Muscle of leg (tissue), 11 donors: ENCODE data around the gene VGF. TPM values are rescaled to one million over a fixed set of nuclear protein-coding genes. Genes with fewer than 3 reads are reported as not detected.
"Not testable (repeated sequence)": the region's sequence is repeated elsewhere in the genome, so short reads cannot be mapped to it uniquely, and the experiment has no call there.

Source experiments
- DNase-seq: peaks from one replicate; pipeline ENCODE4 v3.0.0; 2013
- H3K27ac ChIP-seq: one replicate; pipeline ENCODE4 v1.5.1; 2013; ENCODE audit warnings: mild to moderate bottlenecking, low read length, control low read depth
- H3K27me3 ChIP-seq: one replicate; pipeline ENCODE4 v1.6.1; 2013; ENCODE audit warnings: low read length; ENCODE audit not compliant: control insufficient read depth, insufficient read depth
- H3K36me3 ChIP-seq: one replicate; pipeline ENCODE4 v1.6.1; 2013; ENCODE audit warnings: low read length; ENCODE audit not compliant: control insufficient read depth, insufficient read depth
- H3K4me1 ChIP-seq: one replicate; pipeline ENCODE4 v1.6.1; 2013; ENCODE audit warnings: low read length; ENCODE audit not compliant: control insufficient read depth, insufficient read depth
- H3K4me3 ChIP-seq: one replicate; pipeline ENCODE4 v1.5.1; 2013; ENCODE audit warnings: low read length, control low read depth
- H3K9me3 ChIP-seq: replicated peaks from 2 replicates; pipeline ENCODE4 v1.6.1; 2013; ENCODE audit warnings: low read depth, low read length; ENCODE audit not compliant: control insufficient read depth
- WGBS: methylation state at CpG from one replicate; pipeline ENCODE4 v1.1.5; 2013; ENCODE audit warnings: missing lambda C conversion rate; ENCODE audit not compliant: insufficient coverage; 5-methylcytosine and 5-hydroxymethylcytosine counted together
- polyA plus RNA-seq, 8 donors: library from polyadenylated mRNA; unstranded; fragments of 120-200 nt; gene quantifications; one replicate each; pipeline versions ENCODE4 v1.2.1 to v1.2.3, GENCODE V29; 2013; ENCODE audit warnings: inconsistent platforms in 1 of 8, low replicate concordance in 1 of 8; ENCODE audit not compliant: insufficient read length in 8 of 8, insufficient read depth in 1 of 8
- total RNA-seq: library from RNA; stranded (reverse); fragments of 120-200 nt; gene quantifications from one replicate; pipeline ENCODE4 v1.2.4, GENCODE V29; 2013

VGF gene
- total and polyA plus RNA-seq, 9 donors = 0.08 TPM; not detected in 8

- Histone ChIP-seq H3K4me1 (peaks cover 28% of the 10 kb centered on the region), H3K9me3 (no peaks in the 10 kb centered on the region), H3K36me3 (no peaks in the 10 kb centered on the region), H3K27me3 (no peaks in the 10 kb centered on the region), H3K27ac (no peak overlapping the region), H3K4me3 (no peak overlapping the region)
- no peak for DNase-seq
- WGBS = 64% methylated on average over 6 of the region's 10 CpGs
Measured at GRCh38 chr7:101116898-101117297, 48.5 kb downstream of the VGF start.

DNA sequence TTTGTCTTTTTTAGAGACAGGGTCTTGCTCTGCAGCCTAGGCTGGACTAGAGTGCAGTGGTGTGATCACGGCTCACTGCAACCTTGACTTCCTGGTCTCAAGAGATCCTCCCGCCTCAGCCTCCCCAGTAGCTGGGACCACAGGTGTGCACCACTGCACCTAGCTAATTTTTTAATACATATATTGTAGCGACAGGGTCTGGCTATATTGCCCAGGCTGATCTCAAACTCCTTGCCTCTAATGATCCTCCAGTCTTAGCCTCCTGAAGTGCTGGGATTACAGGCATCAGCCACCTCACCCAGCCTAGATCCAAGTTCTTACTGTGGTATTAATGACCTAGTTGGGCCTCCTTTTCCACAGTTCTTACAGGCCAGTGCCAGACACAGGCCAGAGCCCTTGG, 50.2 kb downstream of the VGF start:
- Histone ChIP-seq H3K36me3 (no peaks in the 10 kb centered on the region), H3K27ac (no peak overlapping the region), H3K9me3 (no peaks in the 10 kb centered on the region), H3K4me3 (no peak overlapping the region), H3K4me1 (peaks cover 20% of the 10 kb centered on the region), H3K27me3 (no peaks in the 10 kb centered on the region)
- no peak for DNase-seq
- WGBS = 86% methylated on average over 2 of the region's 3 CpGs

- H3K27me3 ChIP-seq = no peaks in the 10 kb centered on the region
- 32% methylated on average over 2 of the region's 8 CpGs for WGBS
- no peaks in the 10 kb centered on the region for H3K9me3 ChIP-seq
- H3K4me1 ChIP-seq = peaks cover 20% of the 10 kb centered on the region
- H3K4me3 ChIP-seq = no peak overlapping the region
- no peaks in the 10 kb centered on the region for H3K36me3 ChIP-seq
- DNase-seq = no peak
- H3K27ac ChIP-seq = no peak overlapping the region
Measured at GRCh38 chr7:101114492-101114891, 50.9 kb downstream of the VGF start.

DNA sequence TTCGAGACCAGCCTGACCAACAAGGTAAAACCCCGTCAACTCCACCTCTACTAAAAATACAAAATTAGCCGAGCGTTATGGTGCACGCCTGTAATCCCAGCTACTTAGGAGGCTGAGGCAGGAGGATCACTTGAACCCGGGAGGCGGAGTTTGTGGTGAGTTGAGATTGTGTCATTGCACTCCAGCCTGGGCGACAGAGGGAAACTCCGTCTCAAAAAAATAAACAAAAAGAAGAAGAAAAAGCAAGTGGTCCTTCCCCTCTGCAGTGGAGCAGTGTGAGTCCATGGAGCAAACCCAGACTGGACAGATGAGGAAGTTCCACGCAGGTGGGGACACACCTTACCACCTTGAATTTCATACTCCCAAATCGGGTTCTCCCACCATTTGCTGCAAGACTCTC, 51.5 kb downstream of the VGF start:
- 69% methylated on average over 2 of the region's 11 CpGs for WGBS
- H3K27ac ChIP-seq = no peak overlapping the region
- no peaks in the 10 kb centered on the region for H3K9me3 ChIP-seq

GRCh38 chr7:101113140-101113539, 52.2 kb downstream of the VGF start:
- H3K27ac ChIP-seq, H3K4me3 ChIP-seq, H3K27me3 ChIP-seq, DNase-seq, H3K36me3 ChIP-seq, H3K9me3 ChIP-seq: not testable (repeated sequence)
- peaks cover 32% of the 10 kb centered on the region for H3K4me1 ChIP-seq
- WGBS = 67% methylated on average over 1 of the region's 7 CpGs

More for the DNA sequence above, 51.5 kb downstream of the VGF start:
- DNase-seq = no peak
- Histone ChIP-seq H3K4me3 (no peak overlapping the region), H3K27me3 (no peaks in the 10 kb centered on the region), H3K4me1 (peaks cover 26% of the 10 kb centered on the region), H3K36me3 (no peaks in the 10 kb centered on the region)

Other genes with a start within 250 kb of the VGF start
- gene MUC3A, start 216.0 kb downstream of the VGF start, total RNA-seq = 0.04 TPM
- gene MUC3A, start 216.0 kb downstream of the VGF start, polyA plus RNA-seq = 1 to 10 TPM in 2 of 8 donors, under 1 TPM in 6; 0.10 to 6.4 (median 0.29) TPM
- 0.31 TPM for gene MUC12, start 196.0 kb downstream of the VGF start, total RNA-seq
- 1 to 10 TPM in 1 of 8 donors, under 1 TPM in 7; 0.37 to 1.4 (median 0.83) TPM for gene MUC12, start 196.0 kb downstream of the VGF start, polyA plus RNA-seq
- not detected for gene MUC17, start 145.5 kb downstream of the VGF start, total RNA-seq
- 10 to 100 TPM in 1 of 8 donors, 1 to 10 TPM in 1, under 1 TPM in 3, not detected in 3; 0.01 to 10.0 (median 0.16) TPM for gene MUC17, start 145.5 kb downstream of the VGF start, polyA plus RNA-seq
- 7.2 TPM for gene TRIM56, start 80.1 kb downstream of the VGF start, total RNA-seq
- 10 to 100 TPM in 1 of 8 donors, 1 to 10 TPM in 7; 7.3 to 12.7 (median 8.5) TPM for gene TRIM56, start 80.1 kb downstream of the VGF start, polyA plus RNA-seq
- 1.6 TPM for gene SERPINE1, start 38.5 kb downstream of the VGF start, total RNA-seq
- 1 to 10 TPM; 3.2 to 8.5 (median 6.2) TPM for gene SERPINE1, start 38.5 kb downstream of the VGF start, polyA plus RNA-seq
- 21.1 TPM for gene AP1S1, start 11.1 kb downstream of the VGF start, total RNA-seq
- 10 to 100 TPM; 20.2 to 36.8 (median 23.8) TPM for gene AP1S1, start 11.1 kb downstream of the VGF start, polyA plus RNA-seq
- gene NAT16, start 14.7 kb upstream of the VGF start, total RNA-seq = not detected
- gene NAT16, start 14.7 kb upstream of the VGF start, polyA plus RNA-seq = under 1 TPM in 1 of 8 donors, not detected in 7; 0.12 TPM
- not detected for gene MOGAT3, start 35.5 kb upstream of the VGF start, total RNA-seq
- gene MOGAT3, start 35.5 kb upstream of the VGF start, polyA plus RNA-seq = 1 to 10 TPM in 1 of 8 donors, under 1 TPM in 2, not detected in 5; 0.10 to 2.4 (median 0.51) TPM
- gene PLOD3, start 52.0 kb upstream of the VGF start, total RNA-seq = 24.8 TPM
- 10 to 100 TPM; 41.3 to 78.2 (median 51.1) TPM for gene PLOD3, start 52.0 kb upstream of the VGF start, polyA plus RNA-seq
- 67.3 TPM for gene ZNHIT1, start 52.6 kb upstream of the VGF start, total RNA-seq
- 10 to 100 TPM; 45.4 to 59.6 (median 47.6) TPM for gene ZNHIT1, start 52.6 kb upstream of the VGF start, polyA plus RNA-seq
- gene CLDN15, start 72.2 kb upstream of the VGF start, total RNA-seq = 4.3 TPM
- 10 to 100 TPM in 1 of 8 donors, 1 to 10 TPM in 7; 5.4 to 13.7 (median 6.9) TPM for gene CLDN15, start 72.2 kb upstream of the VGF start, polyA plus RNA-seq
- 178 TPM for gene FIS1, start 79.5 kb upstream of the VGF start, total RNA-seq
- gene FIS1, start 79.5 kb upstream of the VGF start, polyA plus RNA-seq = 100 to 1,000 TPM; 124 to 154 (median 137) TPM
- gene IFT22, start 156.2 kb upstream of the VGF start, total RNA-seq = 25.9 TPM
- gene IFT22, start 156.2 kb upstream of the VGF start, polyA plus RNA-seq = 10 to 100 TPM; 25.4 to 31.6 (median 29.3) TPM
- gene COL26A1, start 197.3 kb upstream of the VGF start, total RNA-seq = 1.2 TPM
- 1 to 10 TPM in 7 of 8 donors, under 1 TPM in 1; 0.84 to 5.3 (median 3.5) TPM for gene COL26A1, start 197.3 kb upstream of the VGF start, polyA plus RNA-seq